A549 (cell line): ENCODE results near the gene RRAGD. TPM values are rescaled to one million over a fixed set of nuclear protein-coding genes. Genes with fewer than 3 reads are reported as not detected.

Experiments used
- ATAC-seq, 2 experiments: fragments of 200-7000 bp in 1 of 2; fragments of >200 bp in 1 of 2; cut with Nextera tagmentation in 1 of 2; cut with Tn5 transposase in 1 of 2; 3 replicates each; pipeline versions ENCODE4 v1.8.0 to v1.9.1; 2018 to 2020; ENCODE audit warnings: mild to moderate bottlenecking in 1 of 2, moderate library complexity in 1 of 2
- CTCF ChIA-PET: fragments of 300-600 bp; sonication (Branson Sonifier 250); formaldehyde crosslinking; extraction: SDS; loops from one replicate; lab custom pipeline; 2021; ENCODE audit warnings: antibody characterized with exemption, inconsistent platforms; lab: Yijun Ruan, JAX
- POLR2A ChIA-PET: fragments of 350-600 bp; formaldehyde crosslinking; extraction: SDS; loops from one replicate; lab custom pipeline; 2021; ENCODE audit warnings: antibody characterized with exemption, inconsistent platforms; lab: Yijun Ruan, JAX
- DNase-seq, 2 experiments: peaks; one replicate each; pipeline versions ENCODE4 v3.0.0 to v3.0.0-alpha.2; 2011 to 2016; ENCODE audit warnings: low read depth in 1 of 2, low spot score in 1 of 2
- FAIRE-seq: peaks from 2 replicates; lab custom pipeline; 2011; peaks lifted over from hg19 to GRCh38; lab: Jason Lieb, UNC
- H3K27ac ChIP-seq, 2 experiments: fragments of >200 bp; sonication (Bioruptor Twin); formaldehyde crosslinking; 3 replicates each; pipeline ENCODE4 v1.5.1; 2016 to 2017
- H3K4me1 ChIP-seq: fragments of >200 bp; sonication (Bioruptor Twin); formaldehyde crosslinking; 3 replicates; pipeline ENCODE4 v1.6.1; 2016
- H3K4me2 ChIP-seq: fragments of >200 bp; sonication (Bioruptor Twin); formaldehyde crosslinking; 3 replicates; pipeline ENCODE4 v1.6.1; 2016
- H3K4me3 ChIP-seq: fragments of >200 bp; sonication (Bioruptor Twin); formaldehyde crosslinking; 3 replicates; pipeline ENCODE4 v1.5.1; 2016
- H3K9me3 ChIP-seq: fragments of >200 bp; sonication (Bioruptor Twin); formaldehyde crosslinking; 3 replicates; pipeline ENCODE4 v1.6.1; 2016
- CBX2 ChIP-seq: fragments of 200-600 bp; sonication (generic); IDR thresholded peaks from 2 replicates; pipeline ENCODE4 v1.6.1; 2016; ENCODE audit warnings: low read depth, mild to moderate bottlenecking, borderline replicate concordance
- CEBPB ChIP-seq, 2 experiments: fragments of >200 bp in 1 of 2; sonication (Bioruptor Twin) in 1 of 2; formaldehyde crosslinking in 1 of 2; IDR thresholded peaks; 2 replicates each; pipeline ENCODE4 v1.6.1; 2012 to 2016
- EHF ChIP-seq: fragments of 250-450 bp; sonication (Bioruptor Pico); IDR thresholded peaks from 2 replicates; pipeline ENCODE4 v1.5.0; 2020; ENCODE audit warnings: mild to moderate bottlenecking
- EHMT2 ChIP-seq: fragments of 200-600 bp; sonication (generic); IDR thresholded peaks from 2 replicates; pipeline ENCODE4 v1.6.1; 2016; ENCODE audit warnings: antibody characterized with exemption, low read depth, mild to moderate bottlenecking, moderate library complexity
- EP300 ChIP-seq, 2 experiments: fragments of >200 bp; sonication (Bioruptor Twin); formaldehyde crosslinking; IDR thresholded peaks; 2 replicates in 1 of 2; 3 replicates in 1 of 2; pipeline ENCODE4 v1.6.1; 2016 to 2017
- FOSL2 ChIP-seq, 2 experiments: fragments of 450-650 bp in 1 of 2; fragments of >200 bp in 1 of 2; sonication (Bioruptor Twin) in 1 of 2; formaldehyde crosslinking; IDR thresholded peaks; 2 replicates each; pipeline versions ENCODE4 v1.5.0 to v1.6.1; 2016 to 2020; ENCODE audit warnings: mild to moderate bottlenecking in 1 of 2, moderate library complexity in 1 of 2
- MYC ChIP-seq: IDR thresholded peaks from 2 replicates; pipeline ENCODE4 v1.6.1; 2012; ENCODE audit warnings: mild to moderate bottlenecking, inconsistent platforms, low read length, improper control_type of control experiment, borderline replicate concordance
- POLR2A ChIP-seq: IDR thresholded peaks from 2 replicates; pipeline ENCODE4 v1.6.1; 2012; ENCODE audit warnings: mild to moderate bottlenecking, low read length
- RAD21 ChIP-seq, 2 experiments: fragments of >200 bp in 1 of 2; sonication (Bioruptor Twin) in 1 of 2; formaldehyde crosslinking in 1 of 2; IDR thresholded peaks in 1 of 2; conservative IDR thresholded peaks in 1 of 2; 2 replicates in 1 of 2; 3 replicates in 1 of 2; pipeline ENCODE4 v1.6.1; 2012 to 2018; ENCODE audit warnings: inconsistent platforms in 1 of 2
- RARB ChIP-seq: fragments of 250-450 bp; sonication (Bioruptor Pico); IDR thresholded peaks from 2 replicates; pipeline ENCODE4 v1.8.0; 2021; ENCODE audit warnings: mild to moderate bottlenecking, moderate library complexity
- RCOR1 ChIP-seq: fragments of 150-350 bp; IDR thresholded peaks from 2 replicates; pipeline ENCODE4 v1.6.1; 2014; ENCODE audit warnings: antibody characterized with exemption, low read length, low read depth
- RNF2 ChIP-seq: fragments of 200-600 bp; sonication (generic); IDR thresholded peaks from 2 replicates; pipeline ENCODE4 v1.6.1; 2016; ENCODE audit warnings: low read depth, mild to moderate bottlenecking, antibody characterized with exemption, moderate library complexity, borderline replicate concordance
- SMC3 ChIP-seq: fragments of >200 bp; sonication (Bioruptor Twin); formaldehyde crosslinking; IDR thresholded peaks from 3 replicates; pipeline ENCODE4 v1.6.1; 2018; ENCODE audit warnings: inconsistent platforms
- SREBF2 ChIP-seq: fragments of 450-650 bp; IDR thresholded peaks from 2 replicates; pipeline ENCODE4 v1.6.1; 2014; ENCODE audit warnings: mild to moderate bottlenecking, moderate library complexity
- TFCP2L1 ChIP-seq: fragments of 250-450 bp; sonication (Bioruptor Pico); IDR thresholded peaks from 2 replicates; pipeline ENCODE4 v1.5.0; 2021; ENCODE audit warnings: mild to moderate bottlenecking
- ZC3H11A ChIP-seq: fragments of 450-650 bp; IDR thresholded peaks from 2 replicates; pipeline ENCODE4 v1.6.1; 2014; ENCODE audit warnings: antibody characterized with exemption, mild to moderate bottlenecking
- WGBS: methylation state at CpG from one replicate; pipeline ENCODE4 v1.1.6; 2017; ENCODE audit errors: missing lambda C conversion rate; 5-methylcytosine and 5-hydroxymethylcytosine counted together
- polyA plus RNA-seq, 4 experiments: library from polyadenylated mRNA; depleted of rRNA in 3 of 4; stranded (reverse); fragments of >200 nt; fragmentation: RNase III in 1 of 4; extraction: RNeasy Plus Mini Kit Qiagen cat#74134 plus additional on column Dnase treatment in 1 of 4; gene quantifications; 2 replicates in 3 of 4; 3 replicates in 1 of 4; pipeline ENCODE4 v1.2.3, GENCODE V29; 2011 to 2017
- TF ChIP-seq, protein P1 (sequence below): fragments of 450-650 bp; IDR thresholded peaks from 2 replicates; pipeline ENCODE4 v1.6.1; 2014; ENCODE audit warnings: antibody characterized with exemption
- TF ChIP-seq, protein P2 (sequence below): IDR thresholded peaks from 2 replicates; pipeline ENCODE4 v1.6.1; 2012
- TF ChIP-seq, protein P3 (sequence below): fragments of 150-350 bp; IDR thresholded peaks from 2 replicates; pipeline ENCODE4 v1.6.1; 2014; ENCODE audit warnings: low read depth, mild to moderate bottlenecking, low read length
- TF ChIP-seq, protein P4 (sequence below): fragments of 250-450 bp; sonication (Bioruptor Pico); IDR thresholded peaks from 2 replicates; pipeline ENCODE4 v1.5.0; 2020; ENCODE audit warnings: low read depth, mild to moderate bottlenecking, moderate library complexity

Gene RRAGD
- polyA plus RNA-seq, 2 of the 4 experiments (the other 2 are of a cell fraction): 0.72 to 1.2 TPM

DNA sequence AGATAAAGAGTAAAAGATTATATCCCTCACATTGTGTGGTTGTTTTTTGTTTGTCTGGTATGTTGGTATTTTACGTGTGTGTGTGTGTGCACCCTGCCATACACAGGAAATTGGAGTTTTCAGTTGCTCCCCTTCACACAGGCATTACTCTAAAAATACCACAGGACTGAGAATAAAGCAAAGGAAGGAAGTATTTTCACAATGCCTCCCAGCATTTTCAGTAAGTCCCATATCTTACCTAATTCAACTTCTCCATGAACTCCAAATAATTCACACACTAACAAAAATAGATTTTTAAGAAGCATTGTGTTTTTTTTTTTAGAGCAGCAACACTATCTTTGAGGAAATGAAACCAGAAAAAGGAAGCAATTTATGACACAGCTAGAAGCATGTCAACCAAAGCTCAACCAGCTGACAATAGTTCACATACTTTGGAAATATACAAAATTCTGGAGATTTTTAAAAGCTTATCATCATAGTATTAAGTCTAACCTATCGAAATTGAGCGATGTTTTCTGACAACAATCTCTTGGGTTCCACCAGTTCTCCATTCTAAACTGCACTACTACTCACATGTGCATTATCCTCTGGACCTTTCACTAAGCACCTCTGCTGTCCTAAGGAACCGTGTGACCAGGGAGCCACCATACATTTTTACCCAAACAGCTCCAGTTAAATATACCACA, 61.6 kb downstream of the RRAGD start:
- TF ChIP-seq, protein P1, sequence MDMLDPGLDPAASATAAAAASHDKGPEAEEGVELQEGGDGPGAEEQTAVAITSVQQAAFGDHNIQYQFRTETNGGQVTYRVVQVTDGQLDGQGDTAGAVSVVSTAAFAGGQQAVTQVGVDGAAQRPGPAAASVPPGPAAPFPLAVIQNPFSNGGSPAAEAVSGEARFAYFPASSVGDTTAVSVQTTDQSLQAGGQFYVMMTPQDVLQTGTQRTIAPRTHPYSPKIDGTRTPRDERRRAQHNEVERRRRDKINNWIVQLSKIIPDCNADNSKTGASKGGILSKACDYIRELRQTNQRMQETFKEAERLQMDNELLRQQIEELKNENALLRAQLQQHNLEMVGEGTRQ: no peak
- TF ChIP-seq CEBPB (IDR thresholded peaks at IDR 0.05) (no peak), RNF2 (no peak)
- TF ChIP-seq, all 56 proteins: peak for 0
- CTCF ChIA-PET: interaction anchor here (1.0 to 3.9 kb wide), 3 partner anchors 18 to 39 kb away, joined by 3 to 18 read pairs (median 4); no protein-coding TSS in a partner anchor
- FAIRE-seq (no peak), DNase-seq (no peak), ATAC-seq (no peak)
- H3K9me3 ChIP-seq: no peaks in the 10 kb centered on the region
- no peak overlapping the region for H3K27ac ChIP-seq
- peaks cover 20% of the 10 kb centered on the region; the same call in 1 of the 3 replicates for H3K4me1 ChIP-seq
- 89% methylated on average over 4 of the region's 4 CpGs for WGBS
- H3K4me3 ChIP-seq: no peak overlapping the region
- H3K4me2 ChIP-seq: peak overlapping the region; percentile 73
- POLR2A ChIA-PET: interaction anchor here (0.7 kb wide), 1 partner anchor 52 kb away, joined by 7 read pairs; no protein-coding TSS in a partner anchor

DNA sequence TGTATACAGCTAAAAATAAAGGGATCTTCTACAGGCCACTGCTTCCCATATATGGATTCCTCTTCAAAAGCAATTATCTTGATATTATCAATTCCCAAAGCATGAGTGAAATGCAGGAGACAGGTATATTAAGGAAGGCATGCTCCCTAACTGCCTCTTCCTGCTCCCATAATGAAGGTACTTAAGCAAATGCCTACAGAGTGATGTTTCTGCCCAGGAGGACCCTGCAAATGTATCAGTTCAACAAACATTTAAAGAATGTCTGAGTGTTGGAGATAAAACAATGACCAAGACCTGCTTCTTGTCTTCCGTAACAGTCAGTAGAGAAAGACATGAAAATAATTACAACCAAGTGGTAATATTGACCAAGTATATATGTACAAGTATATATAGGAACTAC, 63.7 kb downstream of the RRAGD start:
- Histone ChIP-seq H3K4me2 (no peak overlapping the region), H3K27ac (no peak overlapping the region), H3K9me3 (no peaks in the 10 kb centered on the region), H3K4me1 (peaks cover 20% of the 10 kb centered on the region; the same call in 1 of the 3 replicates), H3K4me3 (no peak overlapping the region)
- DNase-seq (no peak), ATAC-seq (no peak), FAIRE-seq (no peak)
- 83% methylated on average over 1 of the region's 1 CpG for WGBS
- CTCF ChIA-PET: interaction anchor here (1.4 to 3.9 kb wide), 4 partner anchors 37 to 365 kb away, joined by 3 to 18 read pairs (median 4); no protein-coding TSS in a partner anchor
- POLR2A ChIA-PET: interaction anchor here (0.6 kb wide), 1 partner anchor 870 kb away, joined by 4 read pairs; no protein-coding TSS in a partner anchor
- TF ChIP-seq, protein P2, sequence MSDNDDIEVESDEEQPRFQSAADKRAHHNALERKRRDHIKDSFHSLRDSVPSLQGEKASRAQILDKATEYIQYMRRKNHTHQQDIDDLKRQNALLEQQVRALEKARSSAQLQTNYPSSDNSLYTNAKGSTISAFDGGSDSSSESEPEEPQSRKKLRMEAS: no peak
- TF ChIP-seq, protein P3, sequence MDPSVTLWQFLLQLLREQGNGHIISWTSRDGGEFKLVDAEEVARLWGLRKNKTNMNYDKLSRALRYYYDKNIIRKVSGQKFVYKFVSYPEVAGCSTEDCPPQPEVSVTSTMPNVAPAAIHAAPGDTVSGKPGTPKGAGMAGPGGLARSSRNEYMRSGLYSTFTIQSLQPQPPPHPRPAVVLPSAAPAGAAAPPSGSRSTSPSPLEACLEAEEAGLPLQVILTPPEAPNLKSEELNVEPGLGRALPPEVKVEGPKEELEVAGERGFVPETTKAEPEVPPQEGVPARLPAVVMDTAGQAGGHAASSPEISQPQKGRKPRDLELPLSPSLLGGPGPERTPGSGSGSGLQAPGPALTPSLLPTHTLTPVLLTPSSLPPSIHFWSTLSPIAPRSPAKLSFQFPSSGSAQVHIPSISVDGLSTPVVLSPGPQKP: no peak
- TF ChIP-seq EP300 (IDR thresholded peaks at IDR 0.05): no peak
- TF ChIP-seq CEBPB (IDR thresholded peaks at IDR 0.05): no peak
- TF ChIP-seq RARB (CRISPR knock-in tag): no peak
- no peak for TF ChIP-seq POLR2A
- no peak for TF ChIP-seq EHF
- TF ChIP-seq RCOR1: no peak
- no peak for TF ChIP-seq MYC
- TF ChIP-seq RAD21 (conservative IDR thresholded peaks at IDR 0.05 in 1 of 2, IDR thresholded peaks at IDR 0.05 in 1 of 2): no peak
- TF ChIP-seq SREBF2: no peak
- TF ChIP-seq CBX2: no peak
- no peak for TF ChIP-seq ZC3H11A
- no peak for TF ChIP-seq SMC3
- TF ChIP-seq TFCP2L1 (CRISPR knock-in tag): no peak
- TF ChIP-seq, protein P4, sequence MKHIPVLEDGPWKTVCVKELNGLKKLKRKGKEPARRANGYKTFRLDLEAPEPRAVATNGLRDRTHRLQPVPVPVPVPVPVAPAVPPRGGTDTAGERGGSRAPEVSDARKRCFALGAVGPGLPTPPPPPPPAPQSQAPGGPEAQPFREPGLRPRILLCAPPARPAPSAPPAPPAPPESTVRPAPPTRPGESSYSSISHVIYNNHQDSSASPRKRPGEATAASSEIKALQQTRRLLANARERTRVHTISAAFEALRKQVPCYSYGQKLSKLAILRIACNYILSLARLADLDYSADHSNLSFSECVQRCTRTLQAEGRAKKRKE (CRISPR knock-in tag): no peak
- TF ChIP-seq EHMT2: no peak
- TF ChIP-seq FOSL2 (IDR thresholded peaks at IDR 0.05): no peak
- TF ChIP-seq FOSL2 (CRISPR knock-in tag; IDR thresholded peaks at IDR 0.05): no peak
